HG03520 (cell line): ENCODE results near the gene PTGDR2.

Source experiments
- ATAC-seq: cut with Tn5 transposase; IDR thresholded peaks from one replicate; pipeline ENCODE4 v1.9.1; 2021; ENCODE audit warnings: mild to moderate bottlenecking, moderate library complexity; ENCODE audit not compliant: unreplicated experiment

Gene PTGDR2

DNA sequence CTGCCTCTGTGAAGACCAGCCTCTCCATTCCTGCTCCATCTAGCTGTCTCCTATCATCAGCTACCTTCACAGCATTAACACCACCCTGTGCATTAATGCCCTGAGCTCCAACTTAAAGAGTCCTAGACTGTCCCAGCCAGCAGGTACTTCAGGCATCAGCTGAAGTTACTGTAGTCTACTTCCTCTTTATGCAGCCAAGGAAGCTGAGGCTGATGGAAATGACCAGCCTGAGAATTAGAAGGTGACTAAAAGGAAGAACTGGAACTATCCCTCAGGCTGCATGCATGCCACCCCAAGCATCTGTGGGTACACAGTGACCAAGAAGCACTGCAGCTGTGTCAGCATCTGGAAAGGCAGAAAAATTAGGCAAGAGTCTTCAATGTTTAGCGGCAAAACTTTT is 42.4 kb downstream of the PTGDR2 start:
- ATAC-seq: no peak

DNA sequence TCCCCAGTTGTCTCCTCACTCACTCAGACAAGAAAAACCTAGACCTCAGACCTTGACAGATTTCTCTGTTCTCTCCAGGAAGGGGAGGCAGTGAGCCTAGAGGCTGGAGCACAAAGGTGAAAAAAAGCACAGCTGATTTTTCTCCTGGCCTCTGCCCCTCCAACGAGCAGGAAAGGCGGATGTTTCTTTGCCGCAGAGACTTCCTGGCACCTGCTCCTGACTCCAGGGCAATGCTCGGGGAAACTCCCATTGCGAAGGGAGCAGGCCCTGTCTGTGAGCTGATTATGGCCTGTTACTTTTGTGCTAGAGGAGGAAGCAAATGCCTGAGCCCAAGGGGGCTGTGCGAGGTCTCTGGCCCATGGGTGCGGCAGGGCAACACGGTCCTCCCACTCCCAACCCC is 45.2 kb downstream of the PTGDR2 start:
- no peak for ATAC-seq

DNA sequence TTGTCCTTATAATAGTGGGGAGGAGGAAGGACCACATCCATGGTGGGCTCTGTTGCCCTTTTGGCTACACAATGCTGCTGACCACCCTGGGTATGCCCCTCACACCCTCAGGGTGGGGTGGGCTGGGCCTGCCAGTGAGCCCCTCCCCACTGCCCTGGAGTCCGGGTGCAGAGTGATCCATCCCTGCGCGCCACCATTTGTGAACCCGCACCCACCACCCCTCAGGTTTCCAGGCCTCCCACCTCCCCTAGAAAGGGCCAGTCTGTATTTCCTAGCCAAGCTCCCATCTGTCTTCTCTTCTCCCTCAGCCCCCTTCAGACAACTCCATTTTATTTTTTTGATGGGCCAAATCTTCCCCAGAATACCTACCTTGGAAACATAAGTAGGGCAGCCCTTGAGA is 45.6 kb downstream of the PTGDR2 start:
- ATAC-seq: no peak

DNA sequence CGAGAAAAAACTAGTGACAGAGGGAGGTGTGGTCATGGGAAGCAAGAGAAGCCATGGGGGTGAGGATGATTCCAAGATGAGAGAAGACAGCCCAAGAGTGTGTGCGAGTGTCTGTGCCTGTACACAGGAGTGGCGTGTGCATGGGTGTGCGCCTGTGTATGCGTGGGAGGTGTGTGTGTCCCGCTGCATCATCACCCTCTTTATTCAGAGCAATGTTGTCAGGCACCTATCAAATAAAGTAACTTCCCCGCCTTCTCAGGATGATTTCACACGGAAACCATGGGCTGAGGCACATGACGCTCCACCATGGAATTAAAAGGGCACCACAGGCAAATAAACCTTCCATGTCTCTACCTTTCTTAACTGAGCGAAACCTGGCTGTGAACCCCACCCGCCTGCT is 46.1 kb downstream of the PTGDR2 start:
- no peak for ATAC-seq

DNA sequence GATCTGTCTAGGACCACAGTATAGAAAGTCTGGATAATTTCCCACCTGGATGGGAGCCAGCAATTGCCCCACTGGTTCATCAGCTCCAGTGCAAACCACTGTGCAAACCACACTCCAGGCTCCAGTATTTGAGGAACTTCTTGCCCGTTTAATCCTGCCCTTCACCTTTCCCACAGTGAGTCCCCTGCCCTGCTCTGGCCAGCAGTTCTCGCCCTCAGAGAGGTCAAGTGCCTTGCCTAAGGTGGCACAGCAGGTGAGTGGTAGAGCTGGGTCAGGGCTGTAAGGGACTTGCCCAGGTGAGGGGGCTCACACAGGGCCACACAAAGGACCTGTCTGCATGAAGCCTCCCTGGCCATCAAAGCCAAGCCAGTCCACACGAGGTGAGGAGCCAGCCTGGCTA is 46.5 kb downstream of the PTGDR2 start:
- no peak for ATAC-seq

- ATAC-seq: no peak
Observed at GRCh38 chr11:60803273-60803936, 52.3 kb downstream of the PTGDR2 start.

GRCh38 chr11:60801194-60801593 is 54.6 kb downstream of the PTGDR2 start:
- no peak for ATAC-seq
